GM13976 (cell line): ENCODE data around the gene TBX19.

Experiments
- DNase-seq: peaks from one replicate; pipeline ENCODE4 v3.0.0; 2012; ENCODE audit warnings: low spot score
- in situ Hi-C: fragments of 300-500 bp; cut with MboI; formaldehyde crosslinking; loops from one replicate; pipeline ENCODE4 v1.12.0; 2022; ENCODE audit warnings: low sequenced_read_pairs, mixed read lengths, inconsistent platforms; ENCODE audit not compliant: unreplicated experiment
- TF ChIP-seq, protein P1 (sequence below): IDR thresholded peaks from 2 replicates; pipeline ENCODE4 v1.5.1; 2012; ENCODE audit warnings: borderline replicate concordance, mild to moderate bottlenecking; ENCODE audit not compliant: insufficient read depth; ENCODE audit errors: extremely low read depth, missing control alignments, control extremely low read depth

Gene TBX19

GRCh38 chr1:168285971-168286927 lies 5.6 kb downstream of the TBX19 start:
- TF ChIP-seq, protein P1, sequence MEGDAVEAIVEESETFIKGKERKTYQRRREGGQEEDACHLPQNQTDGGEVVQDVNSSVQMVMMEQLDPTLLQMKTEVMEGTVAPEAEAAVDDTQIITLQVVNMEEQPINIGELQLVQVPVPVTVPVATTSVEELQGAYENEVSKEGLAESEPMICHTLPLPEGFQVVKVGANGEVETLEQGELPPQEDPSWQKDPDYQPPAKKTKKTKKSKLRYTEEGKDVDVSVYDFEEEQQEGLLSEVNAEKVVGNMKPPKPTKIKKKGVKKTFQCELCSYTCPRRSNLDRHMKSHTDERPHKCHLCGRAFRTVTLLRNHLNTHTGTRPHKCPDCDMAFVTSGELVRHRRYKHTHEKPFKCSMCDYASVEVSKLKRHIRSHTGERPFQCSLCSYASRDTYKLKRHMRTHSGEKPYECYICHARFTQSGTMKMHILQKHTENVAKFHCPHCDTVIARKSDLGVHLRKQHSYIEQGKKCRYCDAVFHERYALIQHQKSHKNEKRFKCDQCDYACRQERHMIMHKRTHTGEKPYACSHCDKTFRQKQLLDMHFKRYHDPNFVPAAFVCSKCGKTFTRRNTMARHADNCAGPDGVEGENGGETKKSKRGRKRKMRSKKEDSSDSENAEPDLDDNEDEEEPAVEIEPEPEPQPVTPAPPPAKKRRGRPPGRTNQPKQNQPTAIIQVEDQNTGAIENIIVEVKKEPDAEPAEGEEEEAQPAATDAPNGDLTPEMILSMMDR: no peak
- in situ Hi-C loops: no loop called here

DNA sequence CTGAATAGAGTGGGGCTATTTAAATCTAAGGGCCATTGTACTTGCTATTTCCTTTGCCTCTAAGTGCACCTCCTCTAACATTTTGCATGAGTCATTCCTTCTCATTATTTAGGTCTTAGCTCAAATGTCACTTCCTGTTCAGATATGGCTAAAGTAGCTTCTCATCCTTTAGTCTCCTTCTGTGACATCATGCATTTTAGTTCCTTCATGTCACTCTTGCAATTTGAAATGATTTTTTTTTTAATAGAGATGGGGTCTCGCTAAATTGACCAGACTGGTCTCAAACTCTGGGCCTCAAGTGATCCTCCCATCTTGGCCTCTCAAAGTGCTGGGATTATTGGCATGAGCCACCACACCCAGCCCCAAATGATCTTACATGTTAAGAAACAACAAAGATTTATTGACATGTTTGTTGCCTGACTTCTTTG lies 6.6 kb downstream of the TBX19 start:
- no peak for DNase-seq
- in situ Hi-C loops: no loop called here
- TF ChIP-seq, protein P1: no peak

More at GRCh38 chr1:168285971-168286927, 5.6 kb downstream of the TBX19 start:
- no peak for DNase-seq

DNA sequence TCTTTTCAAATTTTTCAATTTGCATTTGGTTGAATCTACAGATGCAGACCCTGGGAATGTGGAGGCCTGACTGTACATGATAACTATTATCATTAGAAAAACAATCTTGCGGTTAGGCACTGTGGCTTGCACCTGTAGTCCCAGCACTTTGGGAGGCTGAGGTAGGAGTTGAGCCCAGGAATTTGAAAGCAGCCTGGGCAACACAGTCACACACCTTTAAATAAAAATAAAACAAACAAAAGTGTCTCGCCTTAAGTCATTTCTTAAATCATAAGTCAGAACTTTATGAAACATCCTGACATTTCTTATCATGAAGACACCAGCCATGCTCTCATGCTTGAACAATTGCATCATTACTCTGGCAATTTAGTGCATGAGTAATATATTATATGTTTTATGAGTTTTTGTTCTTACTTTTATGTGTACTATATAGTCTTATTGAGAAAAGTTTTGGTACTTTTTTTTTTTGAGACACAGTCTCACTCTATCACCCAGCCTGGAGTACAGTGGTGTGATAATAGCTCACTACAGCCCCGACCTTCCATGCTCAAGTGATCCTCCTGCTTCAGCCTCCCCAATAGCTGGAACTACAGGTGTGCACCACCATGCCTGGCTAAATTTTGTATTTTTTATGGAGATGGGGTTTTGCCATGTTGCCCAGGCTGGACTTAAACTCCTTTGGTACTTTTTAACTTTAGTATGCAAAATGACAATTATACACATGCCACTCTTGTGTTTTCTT lies 7.8 kb downstream of the TBX19 start:
- in situ Hi-C loops: no loop called here
- DNase-seq: no peak
- TF ChIP-seq, protein P1: no peak

- in situ Hi-C loops: no loop called here
- no peak for DNase-seq
- TF ChIP-seq, protein P1: no peak
Observed at GRCh38 chr1:168291222-168291837, 10.7 kb downstream of the TBX19 start.

DNA sequence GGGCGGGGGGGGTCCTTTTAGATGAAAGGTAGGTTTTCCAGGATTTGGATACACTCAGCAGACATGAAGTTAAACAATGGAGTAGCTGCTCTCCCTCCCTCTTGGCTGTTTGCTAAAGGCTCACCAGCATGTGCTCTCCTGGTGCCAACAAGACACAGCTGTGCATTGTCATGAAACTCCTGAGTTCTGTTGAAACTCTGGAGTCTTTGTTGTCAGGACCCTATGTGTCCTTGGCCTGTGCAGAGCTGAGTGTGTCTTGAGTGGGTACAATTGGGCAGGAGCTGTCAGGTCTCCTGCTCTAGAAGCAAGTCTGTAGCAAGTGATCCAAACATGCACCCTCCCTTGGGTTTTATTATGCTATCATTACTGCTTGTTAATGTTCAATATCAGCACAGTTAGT lies 12.7 kb downstream of the TBX19 start:
- TF ChIP-seq, protein P1: no peak
- in situ Hi-C loops: no loop called here
- DNase-seq: no peak

GRCh38 chr1:168295411-168296114 lies 14.9 kb downstream of the TBX19 start:
- in situ Hi-C loops: no loop called here
- TF ChIP-seq, protein P1: no peak
- no peak for DNase-seq
